ENCODE measurements around the gene EVPL. TPM values are rescaled to one million over a fixed set of nuclear protein-coding genes. Genes with fewer than 3 reads are reported as not detected.
"Not testable (repeated sequence)": the region's sequence is repeated elsewhere in the genome, so short reads cannot be mapped to it uniquely, and the experiment has no call there.

Gene EVPL
- total RNA-seq, 4 donors from 2014 or later, result 0.02 to 0.07 TPM; not detected in 2

DNA sequence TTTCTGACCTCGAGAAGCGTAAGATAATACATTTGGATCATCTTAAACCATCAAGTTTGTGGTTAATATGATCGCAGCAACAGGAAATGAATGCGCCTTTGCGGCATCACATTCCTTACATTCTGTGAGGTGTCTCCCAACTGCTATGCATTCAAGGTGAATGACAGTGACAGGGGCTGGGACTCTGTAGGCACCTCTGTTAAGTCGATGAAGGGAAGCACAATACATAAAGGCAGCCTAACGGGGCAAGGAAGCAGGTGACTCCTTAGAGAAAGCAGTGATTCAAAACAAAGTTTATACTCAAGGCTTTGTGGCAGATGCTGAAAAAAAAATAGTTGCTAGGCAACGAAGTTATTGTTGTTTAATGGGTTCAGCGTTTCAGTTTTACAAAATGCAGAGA lies 21.6 kb upstream of the EVPL start:
- H3K27ac ChIP-seq, result no peak overlapping the region
- no peak for TF ChIP-seq POLR2A (IDR thresholded peaks at IDR 0.05)
- TF ChIP-seq, protein P1, sequence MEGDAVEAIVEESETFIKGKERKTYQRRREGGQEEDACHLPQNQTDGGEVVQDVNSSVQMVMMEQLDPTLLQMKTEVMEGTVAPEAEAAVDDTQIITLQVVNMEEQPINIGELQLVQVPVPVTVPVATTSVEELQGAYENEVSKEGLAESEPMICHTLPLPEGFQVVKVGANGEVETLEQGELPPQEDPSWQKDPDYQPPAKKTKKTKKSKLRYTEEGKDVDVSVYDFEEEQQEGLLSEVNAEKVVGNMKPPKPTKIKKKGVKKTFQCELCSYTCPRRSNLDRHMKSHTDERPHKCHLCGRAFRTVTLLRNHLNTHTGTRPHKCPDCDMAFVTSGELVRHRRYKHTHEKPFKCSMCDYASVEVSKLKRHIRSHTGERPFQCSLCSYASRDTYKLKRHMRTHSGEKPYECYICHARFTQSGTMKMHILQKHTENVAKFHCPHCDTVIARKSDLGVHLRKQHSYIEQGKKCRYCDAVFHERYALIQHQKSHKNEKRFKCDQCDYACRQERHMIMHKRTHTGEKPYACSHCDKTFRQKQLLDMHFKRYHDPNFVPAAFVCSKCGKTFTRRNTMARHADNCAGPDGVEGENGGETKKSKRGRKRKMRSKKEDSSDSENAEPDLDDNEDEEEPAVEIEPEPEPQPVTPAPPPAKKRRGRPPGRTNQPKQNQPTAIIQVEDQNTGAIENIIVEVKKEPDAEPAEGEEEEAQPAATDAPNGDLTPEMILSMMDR (IDR thresholded peaks at IDR 0.05 in 4 of 5, conservative IDR thresholded peaks at IDR 0.05 in 1 of 5), result no peak
- H3K36me3 ChIP-seq, result peaks cover 3 to 81% of the 10 kb centered on the region in 2 donors
- intact Hi-C loops (cut with DNase I; ENCODE audit: low total_unique reads) (no loop called here), in situ Hi-C loops (cut with MboI; ENCODE audit: low sequenced_read_pairs in 4 of 4) (no loop called here)
- H3K4me3 ChIP-seq, result no peak overlapping the region
- H3K9me3 ChIP-seq, result no peaks in the 10 kb centered on the region
- no peaks in the 10 kb centered on the region for H3K27me3 ChIP-seq
- ATAC-seq (no peak), DNase-seq (no peak)
- peaks cover 0 to 5% of the 10 kb centered on the region in 2 donors for H3K4me1 ChIP-seq

DNA sequence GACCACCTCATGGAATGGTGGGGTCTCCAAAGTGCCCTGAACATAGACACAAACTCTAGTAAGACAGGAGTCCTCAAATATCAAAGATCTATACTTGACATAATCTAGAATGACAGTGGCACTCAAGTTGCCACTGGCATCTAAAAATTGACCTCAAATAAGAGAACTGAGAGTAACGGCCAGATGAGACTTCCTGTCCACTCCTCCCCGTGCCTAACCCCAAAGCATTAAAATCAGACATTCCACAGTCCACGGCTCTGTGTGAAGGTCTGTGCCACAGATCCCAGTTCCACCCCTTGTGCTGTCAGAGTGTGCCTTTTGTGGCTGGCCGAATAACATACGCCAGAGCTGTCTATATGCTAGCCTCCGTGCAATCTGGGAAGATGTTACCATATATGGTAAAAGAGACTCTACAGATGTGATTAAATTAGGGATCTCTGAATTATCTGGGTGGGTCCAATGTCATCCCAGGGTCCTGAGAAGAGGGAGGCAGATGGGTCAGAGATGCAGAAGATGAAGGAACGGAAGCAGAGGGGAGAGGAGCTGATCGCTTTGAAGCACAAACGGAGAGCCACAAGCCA lies 21.0 kb upstream of the EVPL start:
- TF ChIP-seq, protein P1 (IDR thresholded peaks at IDR 0.05 in 4 of 5, conservative IDR thresholded peaks at IDR 0.05 in 1 of 5), result no peak
- TF ChIP-seq POLR2A (IDR thresholded peaks at IDR 0.05), result no peak
- Histone ChIP-seq H3K9me3 (no peaks in the 10 kb centered on the region), H3K36me3 (peaks cover 3 to 82% of the 10 kb centered on the region in 2 donors), H3K4me3 (no peak overlapping the region), H3K27ac (no peak overlapping the region), H3K27me3 (no peaks in the 10 kb centered on the region), H3K4me1 (peaks cover 0 to 5% of the 10 kb centered on the region in 2 donors)
- no peak for DNase-seq
- intact Hi-C loops (cut with DNase I; ENCODE audit: low total_unique reads), result no loop called here
- in situ Hi-C loops (cut with MboI; ENCODE audit: low sequenced_read_pairs in 4 of 4), result no loop called here
- ATAC-seq, result no peak

DNA sequence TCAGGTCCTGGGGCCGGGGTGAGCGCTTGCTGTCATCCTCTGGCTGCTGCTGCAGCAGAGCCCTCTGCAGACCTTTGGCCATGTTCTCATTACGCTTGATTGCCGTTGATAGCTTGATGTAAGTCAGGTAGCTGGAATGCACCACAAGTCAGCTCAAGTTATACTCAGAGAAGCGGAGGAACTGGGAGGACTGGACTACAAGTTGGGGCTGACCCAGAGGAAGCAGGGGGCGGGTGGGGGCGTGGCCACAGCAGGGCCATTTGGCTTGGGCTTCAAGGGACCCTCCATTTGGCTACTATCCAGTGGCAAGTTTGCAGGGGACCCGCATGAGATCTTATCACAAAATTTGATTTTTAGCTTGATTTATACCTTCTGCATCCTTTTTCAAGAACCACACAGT lies 19.0 kb upstream of the EVPL start:
- no peak overlapping the region for H3K27ac ChIP-seq
- H3K9me3 ChIP-seq, result no peaks in the 10 kb centered on the region
- no peak overlapping the region for H3K4me3 ChIP-seq
- peaks cover 0 to 4% of the 10 kb centered on the region in 2 donors for H3K4me1 ChIP-seq
- in situ Hi-C loops (cut with MboI; ENCODE audit: low sequenced_read_pairs in 4 of 4), result no loop called here
- H3K27me3 ChIP-seq, result no peaks in the 10 kb centered on the region
- ATAC-seq (no peak), DNase-seq (no peak)
- H3K36me3 ChIP-seq, result peaks cover 3 to 98% of the 10 kb centered on the region in 2 donors
- intact Hi-C loops (cut with DNase I; ENCODE audit: low total_unique reads), result no loop called here
- TF ChIP-seq, protein P1 (IDR thresholded peaks at IDR 0.05 in 4 of 5, conservative IDR thresholded peaks at IDR 0.05 in 1 of 5), result no peak
- no peak for TF ChIP-seq POLR2A (IDR thresholded peaks at IDR 0.05)

DNA sequence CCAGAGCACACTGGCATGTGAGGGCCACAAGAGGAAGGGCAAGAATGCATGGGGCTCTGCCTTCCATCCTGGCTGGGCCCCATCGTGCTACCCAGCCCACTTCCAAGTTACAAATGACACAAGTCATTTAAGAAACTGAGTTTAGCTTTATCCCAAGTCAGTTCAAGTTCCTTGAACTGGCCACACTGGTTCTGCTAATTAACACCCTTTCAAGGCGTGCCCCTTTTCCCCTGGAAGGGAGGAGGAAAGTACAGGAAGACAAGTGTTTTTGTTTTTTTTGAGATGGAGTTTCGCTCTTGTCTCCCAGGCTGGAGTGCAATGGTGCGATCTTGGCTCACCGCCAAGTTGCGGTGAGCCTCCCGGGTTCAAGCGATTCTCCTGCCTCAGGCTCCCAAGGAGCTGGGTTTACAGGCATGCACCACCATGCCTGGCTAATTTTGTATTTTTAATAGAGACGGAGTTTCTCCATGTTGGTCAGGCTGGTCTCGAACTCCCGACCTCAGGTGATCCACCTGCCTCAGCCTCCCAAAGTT lies 17.4 kb upstream of the EVPL start:
- H3K9me3 ChIP-seq; ATAC-seq; H3K27ac ChIP-seq; H3K27me3 ChIP-seq; DNase-seq; H3K4me3 ChIP-seq; in situ Hi-C loops (cut with MboI; ENCODE audit: low sequenced_read_pairs in 4 of 4); intact Hi-C loops (cut with DNase I; ENCODE audit: low total_unique reads); H3K4me1 ChIP-seq: not testable (repeated sequence)
- peaks cover 6 to 100% of the 10 kb centered on the region in 2 donors for H3K36me3 ChIP-seq

DNA sequence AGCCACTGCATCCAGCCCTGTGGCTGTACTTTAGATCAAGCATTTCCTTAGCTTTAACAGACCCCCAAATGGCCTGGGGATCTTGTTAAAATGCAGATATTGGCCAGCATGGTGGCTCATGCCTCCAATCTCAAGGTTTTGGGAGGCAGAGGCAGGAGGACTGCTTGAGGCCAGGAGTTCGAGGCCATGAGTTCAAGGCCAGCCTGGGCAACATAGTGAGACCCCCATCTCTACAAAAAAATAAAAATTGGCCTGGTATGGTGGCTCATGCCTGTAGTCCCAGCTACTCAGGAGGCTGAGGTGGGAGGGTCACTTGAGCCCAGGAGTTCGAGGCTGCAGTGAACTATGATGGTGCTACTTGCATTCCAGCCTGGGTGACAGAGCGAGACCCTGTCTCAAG lies 15.8 kb upstream of the EVPL start:
- H3K4me1 ChIP-seq; H3K27ac ChIP-seq; H3K4me3 ChIP-seq; H3K9me3 ChIP-seq; H3K27me3 ChIP-seq; ATAC-seq; in situ Hi-C loops (cut with MboI; ENCODE audit: low sequenced_read_pairs in 4 of 4); intact Hi-C loops (cut with DNase I; ENCODE audit: low total_unique reads); DNase-seq: not testable (repeated sequence)
- H3K36me3 ChIP-seq, result peaks cover 6 to 100% of the 10 kb centered on the region in 2 donors

DNA sequence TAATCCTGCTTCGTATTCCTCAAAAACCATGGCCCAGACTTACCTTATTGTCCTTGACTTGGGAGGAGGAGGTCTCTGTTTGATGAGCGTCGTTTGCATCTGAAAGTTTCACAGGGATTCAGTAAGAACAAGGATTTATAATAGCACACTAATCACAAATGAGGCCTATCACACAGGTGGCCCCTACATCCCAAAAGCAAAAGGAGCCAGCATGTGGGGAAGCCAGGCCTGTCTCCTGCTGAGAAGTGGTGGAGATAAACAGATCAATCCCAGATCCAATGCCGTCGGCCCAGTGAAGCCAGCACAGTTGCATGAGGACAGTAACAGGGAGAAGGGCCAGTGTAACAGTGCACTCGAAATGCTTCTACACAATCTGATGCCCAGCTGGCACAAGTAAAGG lies 13.3 kb upstream of the EVPL start:
- Histone ChIP-seq H3K27ac (no peak overlapping the region), H3K36me3 (peaks cover 6 to 77% of the 10 kb centered on the region in 2 donors), H3K9me3 (no peaks in the 10 kb centered on the region), H3K4me1 (no peaks in the 10 kb centered on the region), H3K27me3 (no peaks in the 10 kb centered on the region), H3K4me3 (no peak overlapping the region)
- intact Hi-C loops (cut with DNase I; ENCODE audit: low total_unique reads), result no loop called here
- in situ Hi-C loops (cut with MboI; ENCODE audit: low sequenced_read_pairs in 4 of 4), result no loop called here
- DNase-seq (no peak), ATAC-seq (no peak)
- TF ChIP-seq, protein P1 (IDR thresholded peaks at IDR 0.05 in 4 of 5, conservative IDR thresholded peaks at IDR 0.05 in 1 of 5), result no peak
